Jurkat, Clone E6-1 (cell line): ENCODE measurements around the gene MFAP5.

Experiments
- DNase-seq: peaks from one replicate; pipeline ENCODE4 v3.0.0-alpha.2; 2011; ENCODE audit warnings: low read depth, low spot score
- H3K4me3 ChIP-seq: 2 replicates; pipeline ENCODE4 v1.5.1; 2011; ENCODE audit warnings: mild to moderate bottlenecking, low read length, control low read depth, moderate library complexity

Gene MFAP5

DNA sequence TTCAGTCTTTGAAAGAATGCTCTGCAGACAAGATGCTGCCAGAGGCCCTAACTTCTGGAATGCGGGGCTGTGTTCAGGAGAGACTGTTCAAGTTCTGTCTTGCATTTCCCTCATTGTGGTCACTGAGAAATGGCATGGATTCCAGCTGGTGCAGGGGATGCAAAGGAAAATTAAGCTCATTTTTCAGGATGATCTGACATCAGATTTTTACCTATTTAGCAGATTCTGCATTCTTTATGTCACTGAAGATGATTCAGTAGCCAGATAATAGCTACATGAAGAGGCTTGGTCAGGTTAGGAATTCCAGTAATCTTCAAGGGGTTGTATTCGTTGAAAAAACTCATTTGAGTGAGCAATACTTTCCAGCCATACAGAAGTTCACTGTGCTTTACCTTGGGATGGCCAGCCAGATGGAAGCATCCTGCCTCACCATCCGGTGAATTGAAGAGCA, 16.1 kb upstream of the MFAP5 start:
- no peak for DNase-seq
- no peak overlapping the region for H3K4me3 ChIP-seq

DNA sequence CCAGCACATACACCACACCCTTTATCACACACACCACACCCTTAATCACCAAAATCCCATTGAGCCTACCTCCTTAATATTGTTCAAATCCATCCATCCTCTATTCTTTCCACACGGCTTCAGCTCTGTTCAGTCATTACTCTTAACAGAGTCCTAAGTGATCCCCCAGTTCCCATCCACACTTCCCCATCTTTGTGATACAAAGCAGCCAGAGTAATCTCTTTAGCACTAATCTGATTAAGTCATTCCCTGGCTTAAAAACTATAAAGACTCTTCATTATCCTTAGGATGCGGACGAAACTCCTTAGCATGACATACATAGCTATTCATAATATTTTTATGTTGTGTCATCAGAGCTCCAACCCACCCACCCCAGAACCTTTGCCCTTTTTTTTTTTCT, 14.7 kb upstream of the MFAP5 start:
- no peak for DNase-seq
- no peak overlapping the region for H3K4me3 ChIP-seq

DNA sequence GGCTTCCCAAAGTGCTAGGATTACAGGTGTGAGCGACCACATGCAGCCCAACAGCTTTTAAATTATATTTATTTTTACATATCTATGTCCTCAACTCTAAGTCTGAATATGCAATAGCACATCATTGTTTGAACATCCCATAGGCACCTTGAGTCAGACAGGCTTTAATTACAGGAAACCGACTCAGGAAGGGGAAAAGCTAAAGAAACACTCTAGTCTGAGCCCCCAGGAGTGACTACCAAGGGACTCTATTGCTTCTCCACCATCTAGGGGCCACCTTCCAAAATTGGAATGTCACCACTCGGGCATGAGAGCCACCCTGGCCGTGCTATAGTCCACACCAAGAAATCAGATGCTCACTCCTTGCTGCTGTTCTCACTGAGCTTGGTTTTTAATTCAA, 14.0 kb upstream of the MFAP5 start:
- DNase-seq, result no peak

DNA sequence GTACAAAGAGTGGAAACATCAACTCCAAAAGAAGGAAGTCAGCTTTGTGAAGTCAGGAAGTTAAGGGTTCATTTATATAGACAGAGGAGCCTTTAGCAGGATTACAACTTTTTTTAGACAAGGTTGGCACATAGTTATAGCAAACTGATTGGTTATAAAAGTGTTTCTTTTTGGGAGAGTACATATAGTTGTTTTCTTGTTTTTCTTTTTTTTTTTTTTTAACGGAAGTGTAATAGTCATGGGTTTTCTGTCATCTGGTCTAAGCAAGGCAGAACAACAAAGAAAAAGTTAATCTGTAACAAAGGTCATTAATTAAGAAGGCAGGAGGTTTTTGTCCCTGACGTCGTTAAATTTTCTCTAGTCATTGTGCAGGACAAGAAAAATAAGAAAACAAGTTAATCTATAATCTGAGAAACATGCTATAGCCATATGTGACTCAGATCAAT, 13.0 kb upstream of the MFAP5 start:
- H3K4me3 ChIP-seq, result no peak overlapping the region
- no peak for DNase-seq

More for the DNA sequence above, 14.0 kb upstream of the MFAP5 start:
- H3K4me3 ChIP-seq, result no peak overlapping the region

DNA sequence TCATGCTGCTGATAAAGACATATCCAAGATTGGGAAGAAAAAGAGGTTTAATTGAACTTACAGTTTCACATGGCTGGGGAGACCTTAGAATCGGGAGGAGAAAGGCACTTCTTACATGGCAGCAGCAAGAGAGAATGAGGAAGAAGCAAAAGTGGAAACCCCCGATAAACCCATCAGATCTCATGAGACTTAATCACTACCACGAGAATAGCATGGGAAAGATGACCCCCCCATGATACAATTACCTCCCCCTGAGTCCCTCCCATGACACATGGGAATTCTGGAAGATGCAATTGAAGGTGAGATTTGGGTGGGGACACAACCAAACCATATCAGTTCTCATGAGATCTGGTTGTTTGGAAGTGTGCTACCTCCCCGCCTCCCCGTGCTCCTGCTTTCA, 9.8 kb upstream of the MFAP5 start:
- DNase-seq, result no peak
- H3K4me3 ChIP-seq, result no peak overlapping the region

DNA sequence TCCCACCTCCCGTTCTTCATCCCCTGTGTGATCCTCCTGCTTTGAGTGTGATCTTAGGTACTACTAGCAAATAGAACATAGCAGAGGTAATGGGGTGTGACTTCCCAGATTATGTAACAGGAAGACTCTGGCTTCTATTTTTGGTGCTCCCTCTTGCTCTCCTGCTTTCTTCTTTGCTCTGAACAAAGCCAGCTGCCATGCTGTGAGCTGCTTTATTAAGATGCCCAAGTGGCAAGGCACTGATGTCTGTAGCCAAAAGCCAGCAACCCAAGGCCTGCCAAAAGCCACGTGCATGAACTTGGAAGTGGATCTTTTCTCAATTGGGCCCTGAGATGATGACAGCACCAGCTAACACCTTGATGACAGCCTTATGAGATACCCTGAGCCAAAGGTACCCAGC, 5.8 kb upstream of the MFAP5 start:
- no peak for DNase-seq
- no peak overlapping the region for H3K4me3 ChIP-seq

DNA sequence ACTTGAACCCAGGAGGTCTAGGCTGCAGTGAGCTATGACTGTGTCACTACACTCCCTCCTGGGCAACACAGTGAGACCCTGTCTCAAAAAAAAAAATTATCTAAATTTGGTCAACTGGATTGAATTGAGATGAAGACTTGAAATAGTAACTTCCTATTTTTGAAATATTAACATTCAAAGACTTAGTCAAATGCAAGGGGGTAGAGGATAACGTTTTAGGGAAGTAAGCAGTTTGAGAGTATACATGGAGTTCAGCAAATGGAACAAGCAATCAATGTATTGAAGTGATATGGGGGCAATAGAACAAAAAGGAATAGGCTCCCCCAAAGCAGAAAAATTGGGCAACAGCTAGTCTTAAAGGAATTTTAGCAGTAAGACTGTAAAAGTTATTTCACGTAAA, 4.6 kb upstream of the MFAP5 start:
- no peak for DNase-seq
- no peak overlapping the region for H3K4me3 ChIP-seq

DNA sequence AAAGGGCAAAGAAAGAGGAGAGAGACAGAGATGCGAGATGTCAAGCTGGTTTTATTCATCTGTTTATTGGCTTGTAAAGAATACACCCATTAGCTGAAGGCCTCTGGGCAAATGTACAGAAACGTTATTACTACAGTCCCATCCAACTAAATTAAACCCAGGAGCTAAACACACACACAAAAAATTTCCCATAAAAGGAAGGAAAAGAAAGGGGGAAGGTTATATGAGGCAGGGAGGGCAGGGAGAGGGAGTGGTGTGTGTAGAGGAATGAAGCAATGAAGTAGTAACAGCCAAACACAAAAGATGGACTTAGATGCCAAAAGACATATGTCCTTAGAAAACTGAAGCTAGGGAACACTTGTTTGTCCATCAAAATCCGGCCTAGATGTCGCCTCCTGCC, 3.1 kb upstream of the MFAP5 start:
- DNase-seq, result no peak
- no peak overlapping the region for H3K4me3 ChIP-seq

DNA sequence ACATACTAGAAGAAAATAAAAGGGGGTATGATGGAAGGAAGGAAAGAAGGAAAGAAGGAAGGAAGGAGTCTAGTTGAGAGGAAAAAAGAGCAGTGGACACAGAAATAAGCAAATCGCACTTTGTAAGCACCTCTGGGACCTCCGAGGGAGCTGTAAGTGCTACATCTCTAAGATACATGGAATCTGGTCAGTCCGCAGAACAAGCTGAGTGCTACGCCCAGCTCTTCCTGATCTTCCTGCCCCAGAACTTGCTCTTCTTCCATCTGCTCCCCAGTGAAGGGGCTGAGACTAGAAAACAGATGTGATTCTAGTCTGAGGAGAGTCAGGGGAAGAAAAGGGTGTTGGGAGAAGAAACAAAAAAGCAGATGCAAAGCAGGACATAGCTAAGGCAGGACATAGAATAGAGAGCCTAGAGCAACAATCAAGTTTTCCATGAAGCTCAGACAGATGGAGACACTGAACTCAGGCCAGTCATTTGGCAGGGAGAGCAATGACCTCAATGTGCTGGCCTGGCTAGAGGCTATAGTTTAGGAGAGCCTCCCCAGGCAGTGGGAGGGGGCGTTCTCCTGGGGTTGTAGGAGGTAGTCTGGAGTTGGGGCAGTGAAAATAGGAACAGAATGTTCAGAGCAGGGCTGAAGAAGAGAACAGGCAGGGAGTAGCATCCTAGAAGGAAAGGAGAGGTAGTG, 1.7 kb upstream of the MFAP5 start:
- no peak for DNase-seq
- H3K4me3 ChIP-seq, result no peak overlapping the region

DNA sequence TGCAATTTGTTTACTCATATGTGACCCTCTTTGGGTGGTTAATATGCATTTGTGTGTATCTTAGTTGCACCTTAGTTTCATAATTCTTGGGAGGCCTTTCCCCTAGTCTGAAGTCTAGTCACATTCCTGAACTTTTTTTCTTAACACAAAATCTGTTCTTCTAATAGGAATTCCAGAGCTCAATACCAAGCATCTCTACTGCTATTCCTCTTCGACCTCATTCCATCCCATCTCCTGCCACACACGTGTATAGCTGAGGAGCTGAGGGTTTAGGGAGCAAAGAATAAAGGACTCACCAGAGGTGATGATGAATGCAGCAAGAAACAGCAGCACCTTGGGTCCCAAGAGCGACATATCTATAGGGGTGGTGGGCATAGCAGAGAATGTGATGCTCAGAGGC, 875 bp downstream of the MFAP5 start:
- no peak overlapping the region for H3K4me3 ChIP-seq
- no peak for DNase-seq

DNA sequence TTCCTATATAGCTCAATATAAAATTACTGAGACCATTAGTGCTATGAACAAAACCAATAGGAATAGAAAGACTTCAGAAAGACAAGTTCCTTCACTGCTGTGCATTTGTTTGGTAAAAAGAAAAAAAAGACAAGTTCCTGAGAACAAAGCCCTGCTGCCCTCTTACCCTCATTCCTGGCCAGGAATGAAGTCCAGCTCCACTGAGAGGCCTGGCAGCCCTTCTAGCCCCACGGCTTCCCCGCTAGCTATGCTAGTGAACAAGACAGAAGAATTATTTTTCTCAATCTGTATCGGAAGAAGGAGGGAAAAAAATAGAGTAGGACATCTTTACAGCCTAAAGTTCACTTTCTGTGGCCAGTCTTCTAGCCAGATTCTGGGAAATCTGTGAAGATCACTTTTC, 1.6 kb downstream of the MFAP5 start:
- H3K4me3 ChIP-seq, result no peak overlapping the region

DNA sequence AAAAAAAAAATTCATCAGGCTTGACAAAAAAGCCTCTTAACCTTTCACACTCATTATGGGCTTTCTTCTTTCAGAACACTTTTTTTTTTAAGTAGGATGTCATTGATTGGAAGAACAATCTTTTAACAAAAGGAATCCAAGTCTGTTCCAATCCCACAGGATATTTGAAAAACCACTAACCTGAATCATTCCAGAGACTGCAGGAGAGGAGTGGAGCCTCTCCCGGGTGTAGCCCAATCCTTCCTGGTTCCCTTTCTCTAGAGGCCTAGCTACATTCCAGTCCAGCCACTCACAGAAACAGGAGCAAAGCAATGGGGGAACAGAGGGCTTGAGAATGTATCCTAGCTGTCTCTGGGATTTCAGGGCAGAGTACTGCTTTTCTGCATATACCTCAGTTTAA, 4.3 kb downstream of the MFAP5 start:
- no peak overlapping the region for H3K4me3 ChIP-seq
- no peak for DNase-seq

More for the DNA sequence above, 1.6 kb downstream of the MFAP5 start:
- DNase-seq, result no peak

DNA sequence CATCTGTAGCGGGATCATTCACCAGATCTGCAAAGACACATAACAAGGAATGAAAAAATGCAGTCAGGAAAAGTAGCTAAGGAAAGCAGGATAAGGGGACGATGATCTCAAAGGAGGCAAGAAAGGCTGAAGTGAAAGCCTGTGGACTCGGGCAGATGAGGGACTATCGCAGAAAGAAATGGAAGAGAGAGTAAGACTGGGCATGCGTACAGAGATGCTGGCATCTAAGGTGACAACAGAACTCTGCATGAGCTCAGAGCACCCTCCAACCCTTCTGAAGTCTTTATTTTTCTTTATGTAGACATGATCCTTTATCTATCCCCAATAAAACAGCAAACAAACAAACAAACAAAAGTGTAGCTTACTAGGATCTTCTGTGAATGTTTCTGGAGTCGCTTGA, 7.2 kb downstream of the MFAP5 start:
- no peak overlapping the region for H3K4me3 ChIP-seq
- DNase-seq, result no peak

DNA sequence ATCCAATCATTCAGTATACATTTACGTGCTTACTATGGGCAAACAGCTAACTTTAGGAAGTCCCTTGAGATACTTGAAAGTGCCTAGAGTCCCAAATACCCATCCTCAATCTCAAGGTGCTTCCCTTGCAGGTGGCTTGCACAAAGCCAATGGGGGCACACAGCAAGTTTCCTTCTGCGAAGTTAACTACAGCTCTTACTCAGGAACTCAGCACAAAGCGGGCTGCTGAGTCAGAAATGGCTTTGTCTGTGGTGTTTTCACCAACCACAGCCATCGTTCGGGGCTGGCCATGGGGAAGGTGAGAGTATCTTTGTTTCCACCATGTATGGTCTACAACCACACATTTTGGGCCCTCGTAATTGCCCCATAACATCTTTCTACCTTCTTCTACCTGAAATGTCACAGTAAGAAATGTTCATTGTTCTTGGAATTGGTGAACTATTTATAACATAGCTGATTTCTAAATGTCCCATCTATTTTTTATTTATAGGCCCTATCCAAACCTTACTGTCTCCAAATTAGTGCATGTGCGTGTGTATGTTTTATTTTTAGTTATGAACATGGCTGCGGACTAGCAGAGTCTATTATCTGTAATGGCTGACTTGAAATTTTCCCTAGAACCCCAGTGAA, 13.9 kb downstream of the MFAP5 start:
- no peak for DNase-seq
- H3K4me3 ChIP-seq, result no peak overlapping the region

DNA sequence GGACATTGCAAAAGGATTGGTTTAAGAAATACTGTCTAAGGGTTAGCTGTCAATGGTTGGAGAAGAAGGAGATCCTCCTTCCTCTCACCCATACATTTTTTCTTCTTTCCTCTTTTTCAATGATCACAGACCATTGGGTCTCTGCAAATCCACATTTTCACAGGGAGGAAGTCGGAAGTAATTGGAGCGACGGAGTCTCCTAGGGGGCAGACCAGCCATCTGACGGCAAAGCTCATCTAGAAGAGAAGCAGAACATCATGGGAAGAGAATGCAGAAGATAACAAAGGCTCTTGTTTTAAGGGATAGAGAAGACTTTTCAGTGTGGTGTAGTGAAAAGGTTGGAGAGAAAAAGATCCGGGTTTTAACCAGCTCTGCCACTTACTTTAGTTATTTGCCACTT, 14.7 kb downstream of the MFAP5 start:
- no peak for DNase-seq
- no peak overlapping the region for H3K4me3 ChIP-seq

DNA sequence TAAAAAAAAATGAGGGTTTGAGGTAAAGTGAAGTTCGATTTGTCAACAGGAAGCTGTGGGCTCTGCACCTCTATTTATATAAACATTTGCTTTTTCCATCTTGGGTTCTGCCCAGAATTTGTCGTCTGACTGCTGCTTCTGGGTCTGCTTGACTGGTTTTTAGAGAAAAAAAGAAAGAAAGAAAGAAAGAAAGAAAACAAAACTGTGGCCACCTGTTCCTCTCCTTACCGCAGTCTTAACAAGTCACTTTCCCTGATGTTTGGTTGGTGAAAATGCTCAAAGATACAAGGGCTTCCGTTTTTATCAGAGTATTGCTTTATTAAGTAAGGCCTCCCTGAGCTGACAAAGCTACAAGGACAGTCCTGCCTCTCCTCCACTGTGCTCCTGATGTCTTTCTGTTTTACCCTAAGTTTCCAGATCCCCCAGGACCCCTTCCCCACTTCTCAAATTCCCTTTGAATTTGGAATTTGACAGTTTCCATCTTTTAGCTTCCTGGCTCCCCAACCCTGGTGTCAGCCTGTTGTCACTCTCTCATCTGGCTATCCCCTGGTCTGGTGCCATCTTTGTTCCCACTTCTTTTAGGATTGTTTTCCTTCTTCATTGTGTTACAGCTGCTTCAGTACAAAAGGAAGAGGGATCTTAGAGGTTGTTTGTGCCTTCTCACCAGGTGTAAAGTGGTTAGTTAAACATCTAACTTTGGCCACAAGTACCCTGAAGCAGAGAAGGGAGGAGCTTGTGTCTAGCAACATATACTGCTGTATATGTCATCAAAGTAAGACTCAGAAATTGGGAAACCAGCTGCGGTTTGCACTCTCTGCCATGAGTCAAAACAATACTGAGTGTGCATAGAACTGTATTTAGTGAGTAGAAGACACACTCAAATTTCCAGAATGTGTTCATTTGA, 18.0 kb downstream of the MFAP5 start:
- 0 out of 2 replicates have a peak overlapping the region, but pooled peaks have one; percentile 17 for H3K4me3 ChIP-seq
- DNase-seq, result peak; percentile 88

DNA sequence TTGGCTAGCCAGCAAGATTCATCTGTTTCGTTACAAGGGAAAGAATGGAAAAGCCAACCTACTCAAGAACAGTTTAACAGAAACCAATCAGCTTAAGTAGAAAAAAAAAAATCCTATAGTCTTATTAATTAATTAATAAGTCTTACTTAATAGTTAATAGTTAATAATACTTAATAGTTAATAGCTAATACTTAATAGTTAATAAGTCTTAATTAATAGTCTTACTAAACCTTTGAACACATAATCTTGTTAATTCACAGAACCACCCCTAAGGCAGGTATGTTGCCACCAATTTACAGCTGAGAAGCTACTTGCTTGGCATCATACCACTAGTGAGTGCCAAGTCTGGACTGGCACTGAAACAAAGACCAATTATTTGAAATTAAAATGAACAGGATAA, 19.9 kb downstream of the MFAP5 start:
- no peak overlapping the region for H3K4me3 ChIP-seq
- DNase-seq, result no peak

DNA sequence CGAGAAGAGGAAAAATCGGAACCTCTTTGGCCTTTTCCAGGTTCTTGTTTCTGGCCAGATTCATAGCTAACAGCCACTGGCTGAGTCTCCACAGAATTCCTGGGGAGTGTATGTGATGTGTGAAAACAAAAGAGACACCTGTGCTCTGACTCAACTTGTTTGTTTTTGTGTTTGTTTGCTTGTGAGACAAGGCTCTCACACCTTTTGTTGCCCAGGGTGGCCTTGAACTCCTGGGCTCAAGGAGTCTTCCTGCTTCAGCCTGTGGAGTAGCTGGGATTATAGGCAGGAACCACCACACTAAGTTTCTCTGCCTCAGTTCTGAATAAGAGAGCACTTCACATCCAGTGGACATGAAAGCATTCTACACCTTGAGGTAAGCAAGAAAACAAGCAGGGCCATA, 22.7 kb downstream of the MFAP5 start:
- DNase-seq, result no peak
- H3K4me3 ChIP-seq, result no peak overlapping the region

DNA sequence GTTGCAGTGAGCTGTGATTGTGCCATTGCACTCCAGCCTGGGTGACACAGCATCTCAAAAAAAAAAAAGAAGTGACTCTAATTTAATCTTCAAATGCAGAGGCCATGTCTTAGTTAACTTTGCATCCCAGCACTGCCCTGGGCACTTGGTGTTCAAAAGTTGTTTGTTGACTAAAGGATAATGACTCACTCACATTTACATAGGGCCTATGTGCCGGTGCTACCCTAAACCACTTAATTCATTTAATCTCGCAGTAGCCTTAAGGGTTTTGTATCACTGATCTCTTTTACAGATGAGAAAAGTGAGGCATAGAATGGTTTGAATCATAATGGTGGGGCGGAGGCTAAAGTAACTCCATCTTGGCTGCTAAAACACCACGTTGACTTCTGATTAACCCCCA, 23.7 kb downstream of the MFAP5 start:
- H3K4me3 ChIP-seq, result no peak overlapping the region
- no peak for DNase-seq

DNA sequence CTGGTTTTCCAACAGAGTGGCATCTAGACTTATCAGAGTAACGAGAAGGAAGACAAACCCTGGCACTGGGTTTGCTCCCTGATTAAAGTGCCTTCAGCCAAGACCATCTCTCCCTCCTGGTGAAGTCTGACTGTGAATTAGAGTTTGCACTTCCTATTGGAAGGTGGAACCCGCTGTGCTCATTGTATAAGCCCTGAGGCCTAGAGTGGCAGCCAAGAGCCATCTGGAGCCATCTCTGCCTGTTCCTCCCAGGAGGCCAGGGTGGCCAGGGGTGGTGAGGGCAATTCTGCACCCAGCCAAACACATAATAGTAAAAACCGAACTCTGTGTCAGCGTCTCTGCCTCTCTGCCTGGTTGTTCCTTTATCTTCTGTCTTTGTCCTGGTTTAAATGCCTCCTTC, 25.0 kb downstream of the MFAP5 start:
- no peak overlapping the region for H3K4me3 ChIP-seq
- no peak for DNase-seq
